Measurements from ENCODE around the gene WDR62. TPM values are rescaled to one million over a fixed set of nuclear protein-coding genes. Genes with fewer than 3 reads are reported as not detected.

Gene WDR62
- total RNA-seq, 4 donors from 2014 or later, result 1.1 to 4.8 (median 3.5) TPM

GRCh38 chr19:36072081-36072480 lies 17.4 kb downstream of the WDR62 start:
- no peak overlapping the region for H3K4me3 ChIP-seq
- peaks cover 0 to 18% (median 11%) of the 10 kb centered on the region in 3 donors for H3K4me1 ChIP-seq
- H3K27me3 ChIP-seq, result no peaks in the 10 kb centered on the region
- no peak for TF ChIP-seq CTCF (IDR thresholded peaks at IDR 0.05)
- no peak for TF ChIP-seq POLR2A (IDR thresholded peaks at IDR 0.05)
- 81 to 92% methylated on average over 6 to 8 of the region's 8 CpGs for WGBS, 2 donors
- no peak for DNase-seq
- peaks cover 0 to 7% (median 0%) of the 10 kb centered on the region in 3 donors for H3K36me3 ChIP-seq
- no peaks in the 10 kb centered on the region for H3K9me3 ChIP-seq
- intact Hi-C loops (cut with DNase I), result no loop called here
- H3K27ac ChIP-seq, result no peak overlapping the region

- no peaks in the 10 kb centered on the region for H3K9me3 ChIP-seq
- TF ChIP-seq CTCF (IDR thresholded peaks at IDR 0.05) (no peak), POLR2A (IDR thresholded peaks at IDR 0.05) (no peak)
- H3K4me1 ChIP-seq, result peaks cover 0 to 18% (median 11%) of the 10 kb centered on the region in 3 donors
- no peaks in the 10 kb centered on the region for H3K27me3 ChIP-seq
- no peak for DNase-seq
- 88 to 93% methylated on average over 10 of the region's 10 CpGs for WGBS, 2 donors
- H3K27ac ChIP-seq, result no peak overlapping the region
- no peaks in the 10 kb centered on the region for H3K36me3 ChIP-seq
- intact Hi-C loops (cut with DNase I), result no loop called here
- H3K4me3 ChIP-seq, result no peak overlapping the region
Observed at GRCh38 chr19:36073121-36073876, 18.6 kb downstream of the WDR62 start.

GRCh38 chr19:36079389-36079945 lies 24.8 kb downstream of the WDR62 start:
- Histone ChIP-seq H3K4me1 (peaks cover 0 to 10% (median 3%) of the 10 kb centered on the region in 3 donors), H3K9me3 (no peaks in the 10 kb centered on the region), H3K27me3 (no peaks in the 10 kb centered on the region), H3K27ac (no peak overlapping the region), H3K36me3 (no peaks in the 10 kb centered on the region), H3K4me3 (no peak overlapping the region)
- TF ChIP-seq POLR2A (IDR thresholded peaks at IDR 0.05) (no peak), CTCF (IDR thresholded peaks at IDR 0.05) (no peak)
- 96 to 99% methylated on average over 3 of the region's 3 CpGs for WGBS, 2 donors
- DNase-seq, result no peak
- intact Hi-C loops (cut with DNase I), result no loop called here

- Histone ChIP-seq H3K9me3 (no peaks in the 10 kb centered on the region), H3K4me3 (no peak overlapping the region), H3K4me1 (peaks cover 0 to 10% (median 3%) of the 10 kb centered on the region in 3 donors), H3K27me3 (no peaks in the 10 kb centered on the region), H3K27ac (no peak overlapping the region), H3K36me3 (no peaks in the 10 kb centered on the region)
- intact Hi-C loops (cut with DNase I), result no loop called here
- WGBS, 2 donors, result 41 to 62% methylated on average over 2 to 3 of the region's 3 CpGs
- no peak for TF ChIP-seq CTCF (IDR thresholded peaks at IDR 0.05)
- no peak for TF ChIP-seq POLR2A (IDR thresholded peaks at IDR 0.05)
- no peak for DNase-seq
Observed at GRCh38 chr19:36081385-36081784, 26.7 kb downstream of the WDR62 start.

GRCh38 chr19:36081894-36082293 lies 27.2 kb downstream of the WDR62 start:
- DNase-seq, result no peak
- TF ChIP-seq CTCF (IDR thresholded peaks at IDR 0.05) (no peak), POLR2A (IDR thresholded peaks at IDR 0.05) (no peak)
- no peak overlapping the region for H3K4me3 ChIP-seq
- no peaks in the 10 kb centered on the region for H3K36me3 ChIP-seq
- H3K9me3 ChIP-seq, result no peaks in the 10 kb centered on the region
- WGBS, 2 donors, result 47 to 84% methylated on average over 4 to 5 of the region's 7 CpGs
- no peak overlapping the region for H3K27ac ChIP-seq
- no peaks in the 10 kb centered on the region for H3K27me3 ChIP-seq
- intact Hi-C loops (cut with DNase I), result no loop called here
- peaks cover 0 to 10% (median 3%) of the 10 kb centered on the region in 3 donors for H3K4me1 ChIP-seq
